A204.1 (cell line): ENCODE results near the gene OR52E6.

Experiments
- FAIRE-seq: peaks from 2 replicates; lab custom pipeline; 2012; peaks lifted over from hg19 to GRCh38; lab: Jason Lieb, UNC

OR52E6 gene

GRCh38 chr11:5796541-5796940 is 45.2 kb downstream of the OR52E6 start:
- FAIRE-seq, result no peak

DNA sequence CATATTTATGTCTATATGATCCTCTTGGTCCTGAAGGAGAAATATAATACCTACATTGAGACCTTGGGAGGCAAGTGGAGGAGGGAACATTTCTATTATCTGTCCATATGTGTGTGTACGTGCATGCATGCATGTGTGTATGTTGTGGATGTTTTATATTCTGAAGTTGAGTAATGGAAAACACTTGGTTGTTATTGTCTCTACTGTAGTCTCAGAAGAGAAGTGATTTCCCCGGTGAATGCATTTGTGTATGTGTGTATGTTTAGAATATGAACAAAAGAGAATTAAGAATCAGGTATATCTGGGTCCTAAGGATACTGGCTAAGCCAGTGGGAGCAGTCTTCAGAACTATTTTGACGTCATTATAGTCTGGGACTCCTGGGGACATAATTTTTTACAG is 50.5 kb downstream of the OR52E6 start, which contains the start of gene OR52N1:
TSS of gene OR52N1 (minus strand) at position 101 of the 400 bp plus-strand sequence. CDS start 2,449 bp downstream, outside the sequence.
- FAIRE-seq, result no peak
